Mesodermal cell (in vitro differentiated cells): Measurements from ENCODE around the gene HNF4A.

Experiments used
- H3K27ac ChIP-seq: 2 replicates; pipeline ENCODE4 v1.7.0; 2013; ENCODE audit warnings: mild to moderate bottlenecking, low read depth, low read length, moderate library complexity; ENCODE audit not compliant: severe bottlenecking
- H3K36me3 ChIP-seq: 2 replicates; pipeline ENCODE4 v1.7.1; 2013; ENCODE audit warnings: mild to moderate bottlenecking, low read length, moderate library complexity; ENCODE audit not compliant: control insufficient read depth, insufficient read depth
- H3K4me1 ChIP-seq: one replicate; pipeline ENCODE4 v1.7.1; 2013; ENCODE audit warnings: mild to moderate bottlenecking, low read length; ENCODE audit not compliant: insufficient read depth, control insufficient read depth, poor library complexity, severe bottlenecking
- H3K4me3 ChIP-seq: 2 replicates; pipeline ENCODE4 v1.7.0; 2013; ENCODE audit warnings: low read length, control low read depth, mild to moderate bottlenecking; ENCODE audit not compliant: insufficient read depth, poor library complexity, severe bottlenecking; ENCODE audit errors: extremely low read depth
- H3K9me3 ChIP-seq: 2 replicates; pipeline ENCODE4 v1.7.1; 2013; ENCODE audit warnings: mild to moderate bottlenecking, low read length, moderate library complexity; ENCODE audit not compliant: control insufficient read depth
- WGBS, 2 experiments: methylation state at CpG; one replicate each; pipeline ENCODE4 v1.1.5; 2013; ENCODE audit warnings: missing lambda C conversion rate in 2 of 2; ENCODE audit not compliant: insufficient coverage in 2 of 2; 5-methylcytosine and 5-hydroxymethylcytosine counted together

HNF4A gene

DNA sequence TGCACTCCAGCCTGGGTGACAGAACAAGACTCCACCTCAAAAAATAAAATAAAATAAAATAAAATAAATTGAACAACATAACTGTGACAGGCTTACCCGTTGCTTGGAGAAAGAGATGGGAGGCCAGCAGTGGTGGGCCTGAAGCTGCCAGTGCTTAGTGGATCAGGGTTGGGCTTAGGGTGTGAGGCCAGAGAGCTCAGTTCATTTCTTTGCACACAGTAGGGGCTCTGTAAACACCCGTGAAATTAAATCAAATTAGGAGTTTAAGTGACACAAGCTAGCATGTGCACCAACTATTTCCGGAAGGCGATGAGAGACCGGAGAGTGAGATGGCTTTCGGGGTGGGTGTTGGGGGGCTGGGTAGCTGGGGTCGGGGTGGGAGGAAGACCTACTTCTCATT is 94.4 kb downstream of the HNF4A start:
- H3K9me3 ChIP-seq = no peaks in the 10 kb centered on the region
- no peaks in the 10 kb centered on the region for H3K4me1 ChIP-seq
- H3K27ac ChIP-seq = no peak overlapping the region
- 75 to 92% methylated on average over 2 to 5 of the region's 7 CpGs for WGBS, 2 experiments
- H3K4me3 ChIP-seq = no peak overlapping the region
- no peaks in the 10 kb centered on the region for H3K36me3 ChIP-seq

DNA sequence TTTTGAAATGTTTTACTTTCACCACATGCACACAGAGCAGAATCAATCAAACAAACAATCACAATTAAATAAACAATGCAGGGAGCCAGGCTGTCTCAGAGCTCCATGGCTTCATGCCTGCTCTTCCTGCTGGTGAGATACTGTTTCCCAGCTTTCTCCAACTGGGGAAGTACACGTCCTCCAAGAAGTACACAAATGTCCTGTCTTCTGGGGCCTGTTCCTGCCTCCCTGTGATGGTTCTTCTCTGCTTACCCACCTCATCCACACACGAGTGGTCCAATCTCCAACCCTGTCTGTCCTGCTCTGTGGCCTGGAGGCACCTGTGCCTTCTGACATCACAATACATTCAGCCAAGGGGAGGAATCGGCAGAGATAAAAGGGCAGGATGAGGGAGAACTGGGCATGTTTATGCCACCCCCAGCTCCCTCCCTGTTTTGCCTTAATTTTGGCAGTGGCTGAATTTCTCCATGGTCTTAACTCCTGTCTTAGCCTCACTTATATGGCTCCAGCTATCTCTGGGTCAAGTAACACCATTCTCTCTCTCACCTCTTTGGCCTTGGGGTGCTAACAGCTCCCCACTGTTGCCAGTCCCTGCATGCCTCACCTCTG is 94.9 kb downstream of the HNF4A start:
- H3K4me3 ChIP-seq = no peak overlapping the region
- 57 to 75% methylated on average over 1 to 3 of the region's 3 CpGs for WGBS, 2 experiments
- H3K27ac ChIP-seq = no peak overlapping the region
- H3K4me1 ChIP-seq = no peaks in the 10 kb centered on the region
- H3K9me3 ChIP-seq = no peaks in the 10 kb centered on the region
- no peaks in the 10 kb centered on the region for H3K36me3 ChIP-seq

DNA sequence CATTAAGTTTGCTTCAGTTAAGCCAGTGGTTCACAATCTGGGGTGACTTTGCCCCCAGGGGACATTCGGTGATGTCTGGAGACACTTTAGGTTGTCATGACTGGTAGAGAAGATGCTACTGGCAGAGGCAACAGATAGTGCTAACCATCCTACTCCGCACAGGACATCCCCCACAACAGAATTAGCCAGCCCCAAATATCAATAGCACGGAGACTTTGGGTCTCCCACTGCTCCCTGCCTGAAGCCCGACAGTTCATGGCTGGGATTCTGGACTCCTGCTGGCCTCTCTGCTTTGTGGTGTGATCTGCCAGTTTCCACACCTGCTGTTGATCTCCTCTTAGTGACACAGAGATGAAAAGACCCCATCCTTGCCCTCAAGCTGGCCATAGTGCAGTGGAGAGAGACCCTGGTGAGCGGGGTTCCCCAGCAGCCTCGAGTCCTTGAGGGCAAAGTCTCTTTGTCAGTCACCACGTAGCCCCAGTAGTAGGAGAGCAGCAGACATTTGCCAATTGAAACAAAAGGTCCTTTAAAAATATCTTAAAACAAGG is 95.5 kb downstream of the HNF4A start:
- no peaks in the 10 kb centered on the region for H3K9me3 ChIP-seq
- WGBS, 2 experiments = 58 to 79% methylated on average over 4 to 5 of the region's 7 CpGs
- H3K4me1 ChIP-seq = no peaks in the 10 kb centered on the region
- no peak overlapping the region for H3K4me3 ChIP-seq
- no peak overlapping the region for H3K27ac ChIP-seq
- H3K36me3 ChIP-seq = no peaks in the 10 kb centered on the region

DNA sequence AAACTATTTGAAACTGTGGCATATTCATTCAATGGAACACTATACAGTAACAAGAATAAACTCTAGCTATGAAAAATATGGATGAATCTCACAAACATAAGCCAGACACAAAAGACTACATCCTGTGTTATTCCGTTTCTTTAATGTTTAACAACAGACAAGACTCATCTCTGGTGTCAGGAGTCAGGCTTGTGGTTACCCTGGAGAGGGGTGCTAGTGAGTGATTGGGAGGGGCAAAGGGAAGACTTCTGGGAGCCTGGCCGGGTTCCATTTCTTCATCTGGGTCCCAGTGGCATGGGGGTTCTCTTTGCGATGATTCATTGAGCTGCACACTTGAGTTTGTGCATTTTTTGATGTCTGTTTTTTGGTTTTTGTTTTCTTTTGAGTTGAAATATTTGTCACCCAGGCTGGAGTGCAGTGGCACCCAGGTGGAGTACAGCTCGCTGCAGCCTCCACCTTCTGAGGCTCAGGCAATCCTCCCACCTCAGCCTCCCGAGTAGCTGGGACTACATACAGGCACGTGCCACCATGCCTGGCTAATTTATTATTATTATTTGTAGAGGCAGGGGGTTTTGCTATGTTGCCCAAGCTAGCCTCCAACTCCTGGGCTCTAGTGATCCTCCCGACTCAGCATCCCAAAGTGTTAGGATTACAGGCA is 98.9 kb downstream of the HNF4A start:
- Histone ChIP-seq H3K4me1 (no peaks in the 10 kb centered on the region), H3K4me3 (no peak overlapping the region), H3K36me3 (no peaks in the 10 kb centered on the region), H3K9me3 (no peaks in the 10 kb centered on the region), H3K27ac (no peak overlapping the region)
- 85 to 92% methylated on average over 2 to 3 of the region's 7 CpGs for WGBS, 2 experiments

DNA sequence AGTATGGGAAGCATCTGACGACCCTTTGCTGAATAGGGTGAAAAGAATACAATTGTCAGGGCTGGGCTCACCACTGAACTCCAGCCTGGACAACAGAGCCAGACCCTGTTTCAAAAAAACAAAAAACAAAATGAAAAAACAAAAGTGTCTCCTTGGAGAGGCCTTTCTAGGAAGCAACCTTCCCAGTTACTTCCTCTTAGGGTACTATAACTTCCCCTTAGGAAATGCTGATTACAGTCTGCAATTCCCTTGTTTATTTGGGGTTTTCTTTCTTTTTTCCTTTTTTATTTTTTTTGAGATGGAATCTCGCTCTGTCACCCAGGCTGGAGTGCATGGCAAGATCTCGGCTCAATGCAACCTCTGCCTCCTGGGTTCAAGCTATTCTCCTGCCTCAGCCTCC is 99.6 kb downstream of the HNF4A start:
- H3K4me1 ChIP-seq = no peaks in the 10 kb centered on the region
- 93 to 100% methylated on average over 1 to 2 of the region's 3 CpGs for WGBS, 2 experiments
- H3K9me3 ChIP-seq = no peaks in the 10 kb centered on the region
- H3K36me3 ChIP-seq = no peaks in the 10 kb centered on the region
- H3K27ac ChIP-seq = no peak overlapping the region
- no peak overlapping the region for H3K4me3 ChIP-seq

DNA sequence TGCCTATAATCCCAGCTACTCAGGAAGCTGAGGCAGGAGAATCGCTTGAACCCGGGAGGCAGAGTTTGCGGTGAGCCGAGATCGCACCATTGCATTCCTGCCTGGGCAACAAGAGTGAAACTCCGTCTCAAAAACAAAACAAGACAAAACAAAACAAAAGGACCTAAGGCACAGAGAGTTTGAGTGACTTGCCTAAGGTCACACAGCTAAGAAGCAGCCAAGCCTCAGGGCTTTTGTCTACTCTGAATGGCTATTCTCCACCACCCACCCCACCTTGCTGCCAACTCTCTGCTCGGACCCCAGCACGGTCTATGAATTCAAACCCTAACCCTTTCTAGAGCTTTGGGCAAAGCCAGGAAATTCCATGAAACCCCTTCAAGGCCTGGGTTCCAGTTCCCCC is 101.1 kb downstream of the HNF4A start:
- no peaks in the 10 kb centered on the region for H3K36me3 ChIP-seq
- WGBS, 2 experiments = 88 to 100% methylated on average over 4 to 8 of the region's 8 CpGs
- no peak overlapping the region for H3K27ac ChIP-seq
- no peaks in the 10 kb centered on the region for H3K9me3 ChIP-seq
- no peak overlapping the region for H3K4me3 ChIP-seq
- no peaks in the 10 kb centered on the region for H3K4me1 ChIP-seq

DNA sequence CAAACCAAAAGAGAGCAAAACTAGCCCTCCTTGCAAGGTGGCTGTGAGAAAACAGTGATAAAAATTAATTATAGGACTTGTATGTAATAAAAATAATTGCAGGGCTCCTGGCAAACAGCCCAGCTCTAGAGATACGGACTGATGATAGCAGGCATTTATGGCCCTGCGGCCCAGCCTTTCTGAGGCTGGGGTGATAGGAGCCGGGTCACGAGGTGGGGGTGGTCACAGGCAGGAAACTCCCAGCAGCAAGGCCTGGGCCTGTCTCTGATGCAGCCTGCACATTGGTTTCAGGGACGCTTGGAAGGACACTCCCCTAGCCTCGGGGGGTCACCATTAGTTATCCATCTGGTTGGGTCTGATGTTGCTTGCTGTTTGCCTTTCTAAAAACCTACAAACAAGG is 101.5 kb downstream of the HNF4A start:
- 81 to 94% methylated on average over 4 to 6 of the region's 6 CpGs for WGBS, 2 experiments
- no peak overlapping the region for H3K27ac ChIP-seq
- no peaks in the 10 kb centered on the region for H3K9me3 ChIP-seq

DNA sequence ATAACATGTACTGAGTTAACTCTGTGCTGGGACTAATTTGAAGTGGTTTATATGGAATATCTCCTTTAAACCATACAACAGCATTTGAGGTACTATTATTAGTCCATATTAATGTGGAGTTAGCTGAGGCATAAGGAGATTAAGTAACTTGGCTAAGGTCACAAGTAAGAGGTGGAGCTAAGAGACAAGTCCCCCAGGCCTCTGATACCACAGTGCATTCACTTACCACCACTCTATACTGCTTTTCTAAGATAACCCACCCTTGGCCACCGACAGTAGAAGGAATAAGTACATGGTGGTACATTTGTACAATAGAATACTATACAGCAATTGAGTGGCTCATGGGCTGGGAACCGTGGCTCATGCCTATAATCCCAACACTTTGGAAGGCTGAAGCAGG is 103.8 kb downstream of the HNF4A start:
- Histone ChIP-seq H3K9me3 (no peaks in the 10 kb centered on the region), H3K27ac (no peak overlapping the region), H3K4me3 (no peak overlapping the region), H3K36me3 (no peaks in the 10 kb centered on the region), H3K4me1 (no peaks in the 10 kb centered on the region)
- no CpG with 5 or more reads among the region's 2 CpGs for WGBS, 2 experiments

More for the DNA sequence above, 101.5 kb downstream of the HNF4A start:
- no peaks in the 10 kb centered on the region for H3K4me1 ChIP-seq
- H3K36me3 ChIP-seq = no peaks in the 10 kb centered on the region
- no peak overlapping the region for H3K4me3 ChIP-seq

DNA sequence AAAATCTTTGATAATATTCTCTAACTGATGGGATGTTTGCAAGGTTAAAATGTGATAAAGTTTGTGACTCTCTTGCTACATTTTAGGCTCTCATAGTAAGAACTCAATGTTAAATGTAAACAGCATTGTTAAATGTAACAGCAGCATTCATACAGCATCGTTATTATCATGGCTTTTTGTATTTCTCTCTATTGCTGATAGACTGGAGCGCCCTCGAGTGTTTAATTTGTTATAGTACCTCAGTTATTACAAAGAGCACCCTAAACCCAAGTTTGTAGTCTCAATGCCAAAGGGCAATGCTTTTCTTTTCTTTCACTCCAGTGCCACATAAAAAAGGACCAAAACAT is 105.3 kb downstream of the HNF4A start:
- no peaks in the 10 kb centered on the region for H3K9me3 ChIP-seq
- no peak overlapping the region for H3K4me3 ChIP-seq
- no peak overlapping the region for H3K27ac ChIP-seq
- 60% methylated on average over 1 of the region's 3 CpGs; no CpG with 5 or more reads in 1 of the 2 experiments for WGBS, 2 experiments
- no peaks in the 10 kb centered on the region for H3K4me1 ChIP-seq
- H3K36me3 ChIP-seq = no peaks in the 10 kb centered on the region

DNA sequence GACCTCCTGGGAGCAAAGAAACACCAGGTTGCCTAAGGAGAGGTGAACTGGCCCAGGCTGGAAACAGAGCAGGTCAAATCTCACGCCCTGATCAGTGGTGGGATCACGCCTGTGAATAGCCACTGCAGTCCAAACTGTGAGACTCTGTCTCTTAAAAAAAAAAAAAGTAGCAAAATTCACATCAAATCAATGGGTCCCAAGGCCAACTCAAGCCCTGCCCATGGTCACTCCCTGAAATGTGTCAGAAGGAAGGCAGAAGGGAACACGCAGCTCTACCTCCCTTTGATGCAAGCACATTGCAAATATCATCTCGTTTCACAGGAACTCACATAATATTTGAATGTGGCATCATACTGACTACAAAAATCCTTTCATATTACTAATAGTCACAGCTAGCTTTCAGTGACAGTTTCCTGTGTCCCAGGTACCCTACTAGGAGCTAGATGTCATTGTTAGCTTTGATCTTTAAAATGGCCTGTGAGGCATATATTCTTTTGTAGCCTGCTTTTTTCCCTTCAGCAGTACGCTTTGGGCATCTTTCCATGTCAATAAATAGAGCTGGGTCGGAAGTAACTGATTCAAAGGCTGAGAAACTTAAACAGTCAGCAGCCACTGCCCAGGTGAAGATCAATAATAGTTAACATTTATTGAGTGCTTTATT is 105.8 kb downstream of the HNF4A start:
- Histone ChIP-seq H3K4me1 (no peaks in the 10 kb centered on the region), H3K9me3 (no peaks in the 10 kb centered on the region), H3K4me3 (no peak overlapping the region), H3K36me3 (no peaks in the 10 kb centered on the region), H3K27ac (no peak overlapping the region)
- WGBS, 2 experiments = 85 to 100% methylated on average over 1 to 3 of the region's 6 CpGs

DNA sequence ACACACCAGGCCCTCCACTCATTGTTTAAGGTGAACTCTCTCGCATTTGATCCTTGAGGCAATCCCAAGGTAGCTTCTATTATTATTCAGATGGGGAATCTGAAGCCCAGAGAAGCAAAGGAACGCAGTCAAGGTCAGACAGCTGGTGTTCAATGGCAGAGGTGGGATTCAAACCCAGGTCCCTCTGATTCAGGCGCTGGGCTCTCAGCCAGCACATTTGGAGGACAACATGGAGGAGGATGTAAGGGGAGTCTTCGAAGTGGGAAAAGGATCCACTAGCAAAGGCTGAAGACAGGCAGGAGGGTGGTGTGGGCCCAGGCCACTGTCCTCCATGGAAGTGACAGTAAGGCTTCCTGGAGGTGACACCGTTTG is 106.3 kb downstream of the HNF4A start:
- Histone ChIP-seq H3K4me3 (no peak overlapping the region), H3K4me1 (no peaks in the 10 kb centered on the region), H3K9me3 (no peaks in the 10 kb centered on the region), H3K36me3 (no peaks in the 10 kb centered on the region), H3K27ac (no peak overlapping the region)
- WGBS, 2 experiments = 80 to 86% methylated on average over 4 of the region's 5 CpGs
